Measurements from ENCODE around the gene KRT33A. TPM values are rescaled to one million over a fixed set of nuclear protein-coding genes. Genes with fewer than 3 reads are reported as not detected.

The KRT33A gene
- total and polyA plus RNA-seq, 2 of the 8 experiments (the other 6 are each of a cell fraction or from before 2014, with no cell fraction given): not detected

GRCh38 chr17:41340934-41341861 lies 9.4 kb downstream of the KRT33A start (continued):
- no peak for TF ChIP-seq CHD7 (IDR thresholded peaks at IDR 0.05; ENCODE audit: insufficient replicate concordance, low read length)
- TF ChIP-seq ZNF274 (IDR thresholded peaks at IDR 0.05; ENCODE audit: borderline replicate concordance, extremely low read depth, low read length): no peak
- no peak for TF ChIP-seq SIRT6 (IDR thresholded peaks at IDR 0.05; ENCODE audit: low read length)
- TF ChIP-seq POLR2A (IDR thresholded peaks at IDR 0.05; ENCODE audit: control extremely low read depth in 1 of 2, low read depth in 2 of 2, low read length in 2 of 2): no peak
- TF ChIP-seq, protein P1, sequence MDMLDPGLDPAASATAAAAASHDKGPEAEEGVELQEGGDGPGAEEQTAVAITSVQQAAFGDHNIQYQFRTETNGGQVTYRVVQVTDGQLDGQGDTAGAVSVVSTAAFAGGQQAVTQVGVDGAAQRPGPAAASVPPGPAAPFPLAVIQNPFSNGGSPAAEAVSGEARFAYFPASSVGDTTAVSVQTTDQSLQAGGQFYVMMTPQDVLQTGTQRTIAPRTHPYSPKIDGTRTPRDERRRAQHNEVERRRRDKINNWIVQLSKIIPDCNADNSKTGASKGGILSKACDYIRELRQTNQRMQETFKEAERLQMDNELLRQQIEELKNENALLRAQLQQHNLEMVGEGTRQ (IDR thresholded peaks at IDR 0.05; ENCODE audit: low read length): no peak
- no peak for TF ChIP-seq EGR1 (IDR thresholded peaks at IDR 0.05; ENCODE audit: borderline replicate concordance, low read depth, low read length)
- no peak for TF ChIP-seq TBP (IDR thresholded peaks at IDR 0.05; ENCODE audit: low read depth, low read length)
- no peak for TF ChIP-seq POU5F1 (IDR thresholded peaks at IDR 0.05; ENCODE audit: low read depth, low read length)
- TF ChIP-seq TAF1 (IDR thresholded peaks at IDR 0.05; ENCODE audit: low read depth, low read length): no peak

Measured in H1 (cell line).